H1 (cell line): ENCODE results near the gene CIB4.

ENCODE experiments used
- SP1 ChIP-seq: IDR thresholded peaks from 2 replicates; pipeline ENCODE4 v1.6.1; 2011; ENCODE audit warnings: low read depth, low read length
- ZNF274 ChIP-seq: IDR thresholded peaks from 2 replicates; pipeline ENCODE4 v1.7.0; 2012; ENCODE audit warnings: low read length, borderline replicate concordance; ENCODE audit errors: extremely low read depth

DNA sequence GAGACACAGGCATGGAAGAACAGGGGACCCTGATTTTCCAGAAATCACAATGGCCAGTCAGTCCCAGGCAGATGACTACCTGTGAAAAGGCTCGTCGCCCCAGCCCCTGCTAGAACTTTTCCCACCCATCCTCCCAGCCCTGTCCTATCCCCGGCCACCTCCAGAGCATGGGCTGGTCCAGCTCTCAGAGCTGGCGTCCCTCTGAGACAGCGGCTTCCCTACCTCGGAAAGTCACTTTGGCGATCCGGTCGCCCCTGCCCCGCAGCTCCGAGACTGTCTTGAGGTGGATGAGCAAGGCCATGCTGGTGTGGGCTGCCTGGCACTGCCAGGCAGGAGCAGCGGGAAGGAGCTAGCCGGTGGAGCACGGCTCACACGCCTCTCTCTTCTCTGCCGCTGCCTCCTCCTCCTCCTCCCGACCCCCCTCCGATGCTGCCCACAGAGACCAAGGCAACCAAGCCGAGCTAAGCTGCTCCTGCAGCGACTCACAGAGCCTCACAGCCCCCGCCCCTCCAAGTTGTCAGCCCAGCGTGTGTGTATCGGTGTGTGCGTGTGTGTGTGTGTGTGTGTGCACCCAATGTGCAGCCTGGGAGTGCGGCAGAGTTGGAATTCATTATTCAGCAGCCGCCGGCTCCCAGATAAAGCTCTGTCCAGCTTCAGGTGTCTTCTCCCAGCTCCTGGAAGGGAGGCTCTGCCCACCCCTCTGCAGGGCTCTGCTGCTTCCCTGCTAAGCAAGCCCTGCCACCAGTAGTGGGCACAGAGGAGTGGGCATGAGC, 82.7 kb downstream of the CIB4 start:
- TF ChIP-seq SP1 (no peak), ZNF274 (no peak)
